OCI-LY3 (cell line): ENCODE data around the gene ARHGAP21.
"Not testable (repeated sequence)": the region's sequence is repeated elsewhere in the genome, so short reads cannot be mapped to it uniquely, and the experiment has no call there.

Source experiments
- H2AFZ ChIP-seq: fragments of 200-600, 300-600 bp; shearing (Covaris generic); 2 replicates; pipeline ENCODE4 v1.6.0; 2014; ENCODE audit warnings: antibody characterized with exemption, low read depth, low read length
- H3K27ac ChIP-seq: fragments of 200-600, 300-600 bp; sonication (generic); 2 replicates; pipeline ENCODE4 v1.5.1; 2014; ENCODE audit warnings: mild to moderate bottlenecking, low read length, moderate library complexity, mixed read lengths
- H3K27me3 ChIP-seq: fragments of 200-600, 300-600 bp; sonication (generic); 2 replicates; pipeline ENCODE4 v1.6.1; 2014; ENCODE audit warnings: low read depth, low read length, mixed read lengths
- H3K36me3 ChIP-seq: fragments of 200-600, 300-600 bp; sonication (generic); replicated peaks from 2 replicates; pipeline ENCODE3; 2014; ENCODE audit warnings: low read depth, low read length, mixed read lengths
- H3K4me1 ChIP-seq: fragments of 300-600, 200-600 bp; sonication (generic); 2 replicates; pipeline ENCODE4 v1.6.1; 2014; ENCODE audit warnings: low read length, mixed read lengths
- H3K4me2 ChIP-seq: fragments of 200-600, 300-600 bp; sonication (generic); 2 replicates; pipeline ENCODE4 v1.6.1; 2014; ENCODE audit warnings: low read length, mixed read lengths
- H3K4me3 ChIP-seq: fragments of 300-600, 200-600 bp; sonication (generic); 2 replicates; pipeline ENCODE4 v1.5.1; 2014; ENCODE audit warnings: antibody characterized with exemption, mild to moderate bottlenecking, low read length, moderate library complexity
- H3K79me2 ChIP-seq: fragments of 300-600, 200-600 bp; shearing (Covaris generic); 2 replicates; pipeline ENCODE4 v1.6.1; 2014; ENCODE audit warnings: mild to moderate bottlenecking, low read length, mixed read lengths
- H3K9ac ChIP-seq: fragments of 300-600, 200-600 bp; shearing (Covaris generic); 2 replicates; pipeline ENCODE4 v1.6.0; 2014; ENCODE audit warnings: mild to moderate bottlenecking, low read length, moderate library complexity
- H3K9me3 ChIP-seq: fragments of 200-600, 300-600 bp; shearing (Covaris generic); 2 replicates; pipeline ENCODE4 v1.6.1; 2014; ENCODE audit warnings: low read length, mixed read lengths; ENCODE audit not compliant: insufficient read depth
- H4K20me1 ChIP-seq: fragments of 200-600, 300-600 bp; sonication (generic); 2 replicates; pipeline ENCODE4 v1.6.1; 2016; ENCODE audit warnings: low read length, mixed read lengths; ENCODE audit not compliant: insufficient read depth
- CTCF ChIP-seq: fragments of 200-600, 300-600 bp; sonication (generic); IDR thresholded peaks from 2 replicates; pipeline ENCODE4 v1.5.1; 2014; ENCODE audit warnings: antibody characterized with exemption, low read length, low read depth
- EZH2phosphoT487 ChIP-seq: fragments of 200-600 bp; shearing (Covaris generic); IDR thresholded peaks from 2 replicates; pipeline ENCODE4 v1.6.1; 2018; ENCODE audit warnings: antibody characterized with exemption, mixed run types, low read depth

ARHGAP21 gene

GRCh38 chr10:24723788-24724380, at the start of gene ARHGAP21:
Gene ARHGAP21, minus strand, starts transcription at chr10:24723887. Its CDS starts 1,988 bp downstream, at chr10:24721899.
- peak within 1 kb of the TSS; percentile 91 for H3K4me3 ChIP-seq
- H3K4me2 ChIP-seq, result peak within 1 kb of the TSS; percentile 87
- TF ChIP-seq EZH2phosphoT487 (no peak), CTCF (peak; percentile 9; the same call in 1 of the 2 replicates)
- peak within 1 kb of the TSS; percentile 86 for H3K9ac ChIP-seq
- H4K20me1 ChIP-seq, result no peaks in the 10 kb centered on the region
- no peaks in the 10 kb centered on the region for H3K36me3 ChIP-seq
- H3K27me3 ChIP-seq, result no peaks in the 10 kb centered on the region
- H3K4me1 ChIP-seq, result peaks cover 5% of the 10 kb centered on the region; the same call in 1 of the 2 replicates
- H3K79me2 ChIP-seq, result no peaks in the 10 kb centered on the region
- peak within 1 kb of the TSS; percentile 74 for H3K27ac ChIP-seq
- peak within 1 kb of the TSS; percentile 83 for H2AFZ ChIP-seq
- H3K9me3 ChIP-seq, result no peaks in the 10 kb centered on the region

GRCh38 chr10:24771943-24772694, 48.4 kb upstream of the ARHGAP21 start:
- Histone ChIP-seq H4K20me1 (no peaks in the 10 kb centered on the region), H3K9me3 (no peaks in the 10 kb centered on the region), H3K4me3 (no peak overlapping the region), H3K4me1 (no peaks in the 10 kb centered on the region), H3K9ac (no peak overlapping the region), H3K79me2 (no peaks in the 10 kb centered on the region), H3K27me3 (no peaks in the 10 kb centered on the region), H3K36me3 (no peaks in the 10 kb centered on the region), H2AFZ (no peak overlapping the region), H3K4me2 (no peak overlapping the region), H3K27ac (no peak overlapping the region)
- no peak for TF ChIP-seq CTCF
- no peak for TF ChIP-seq EZH2phosphoT487

GRCh38 chr10:24764991-24765390, 41.3 kb upstream of the ARHGAP21 start:
- H2AFZ ChIP-seq, H3K4me1 ChIP-seq, H3K9me3 ChIP-seq, H3K9ac ChIP-seq, H3K36me3 ChIP-seq, H3K79me2 ChIP-seq, H4K20me1 ChIP-seq, H3K4me2 ChIP-seq, H3K27ac ChIP-seq, H3K4me3 ChIP-seq, H3K27me3 ChIP-seq: not testable (repeated sequence)

GRCh38 chr10:24762966-24763623, 39.4 kb upstream of the ARHGAP21 start:
- H3K4me1 ChIP-seq, result no peaks in the 10 kb centered on the region
- H3K27me3 ChIP-seq, result no peaks in the 10 kb centered on the region
- H3K36me3 ChIP-seq, result no peaks in the 10 kb centered on the region
- no peak overlapping the region for H3K4me3 ChIP-seq
- H2AFZ ChIP-seq, result no peak overlapping the region
- TF ChIP-seq CTCF (no peak), EZH2phosphoT487 (no peak)
- no peaks in the 10 kb centered on the region for H3K79me2 ChIP-seq
- H3K9me3 ChIP-seq, result no peaks in the 10 kb centered on the region
- no peaks in the 10 kb centered on the region for H4K20me1 ChIP-seq
- H3K9ac ChIP-seq, result no peak overlapping the region
- H3K27ac ChIP-seq, result no peak overlapping the region
- H3K4me2 ChIP-seq, result no peak overlapping the region
